ENCODE data around the gene PRLHR. TPM values are rescaled to one million over a fixed set of nuclear protein-coding genes. Genes with fewer than 3 reads are reported as not detected.

The PRLHR gene
- total RNA-seq, 4 donors from 2014 or later: 0.78 to 3.0 (median 2.0) TPM

DNA sequence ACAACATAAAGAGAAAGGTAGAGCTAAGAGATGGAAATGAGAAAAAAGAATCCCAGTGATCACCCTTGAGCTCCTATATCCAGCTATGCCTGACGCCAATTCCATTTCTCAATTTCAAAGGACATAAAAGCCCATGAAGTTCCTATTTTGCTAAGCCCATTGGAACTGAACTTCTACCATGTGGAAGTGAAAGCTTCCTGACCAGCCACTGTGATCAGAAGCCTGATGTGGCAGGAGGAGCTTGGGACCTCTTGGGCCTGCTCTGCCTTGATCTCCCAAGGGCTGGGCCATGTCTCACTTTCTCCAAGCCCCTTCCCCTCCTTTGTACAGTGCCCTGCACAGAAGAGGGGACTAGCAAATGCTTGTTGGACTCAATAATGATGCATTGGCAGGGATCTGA, 52.7 kb downstream of the PRLHR start:
- intact Hi-C loops (cut with DNase I): no loop called here

GRCh38 chr10:118542205-118542604, 53.2 kb downstream of the PRLHR start:
- Histone ChIP-seq H3K36me3 (no peaks in the 10 kb centered on the region), H3K4me1 (no peaks in the 10 kb centered on the region), H3K27ac (replicated peaks in 1 of 4) (no peak overlapping the region), H3K9me3 (no peaks in the 10 kb centered on the region), H3K27me3 (peaks cover 0 to 38% (median 0%) of the 10 kb centered on the region in 4 donors), H3K4me3 (no peak overlapping the region)
- peak; percentile 87 for DNase-seq (ENCODE audit: extremely low spot score)
- WGBS: 100% methylated on average over 1 of the region's 1 CpG
- intact Hi-C loops (cut with DNase I): no loop called here
- TF ChIP-seq POLR2A (IDR thresholded peaks at IDR 0.05; ENCODE audit: low read depth): no peak
- no peak for TF ChIP-seq EP300 (IDR thresholded peaks at IDR 0.05)
- TF ChIP-seq POLR2AphosphoS5 (IDR thresholded peaks at IDR 0.05): no peak
- no peak for TF ChIP-seq CTCF (IDR thresholded peaks at IDR 0.05)

More for the DNA sequence above, 52.7 kb downstream of the PRLHR start:
- H3K27ac ChIP-seq (replicated peaks in 1 of 4): no peak overlapping the region
- H3K4me3 ChIP-seq: no peak overlapping the region
- peaks cover 0 to 38% (median 0%) of the 10 kb centered on the region in 4 donors for H3K27me3 ChIP-seq
- H3K36me3 ChIP-seq: no peaks in the 10 kb centered on the region
- H3K4me1 ChIP-seq: no peaks in the 10 kb centered on the region
- TF ChIP-seq POLR2A (IDR thresholded peaks at IDR 0.05; ENCODE audit: low read depth) (no peak), EP300 (IDR thresholded peaks at IDR 0.05) (no peak), POLR2AphosphoS5 (IDR thresholded peaks at IDR 0.05) (no peak), CTCF (IDR thresholded peaks at IDR 0.05) (no peak)
- 77% methylated on average over 1 of the region's 1 CpG for WGBS
- H3K9me3 ChIP-seq: no peaks in the 10 kb centered on the region
- peak; percentile 87 for DNase-seq (ENCODE audit: extremely low spot score)

DNA sequence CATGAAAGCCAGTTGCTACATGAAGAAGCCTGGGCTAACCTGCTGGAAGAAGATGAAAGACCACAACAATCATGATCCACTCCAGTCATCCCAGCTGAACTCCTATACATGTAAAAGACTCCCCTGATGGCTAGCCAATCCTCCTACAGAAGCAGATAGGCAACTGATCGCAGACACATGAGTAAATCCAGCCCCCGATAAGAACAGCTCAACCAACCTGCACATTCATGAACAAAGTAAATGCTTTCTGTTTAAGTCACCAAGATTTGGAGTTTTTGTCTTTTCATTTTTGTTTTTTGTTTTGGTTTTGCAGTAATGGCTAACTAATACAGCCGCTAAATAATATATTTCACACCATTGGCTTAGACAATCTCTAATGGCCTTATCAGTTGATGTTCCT, 53.7 kb downstream of the PRLHR start:
- no peaks in the 10 kb centered on the region for H3K9me3 ChIP-seq
- TF ChIP-seq CTCF (IDR thresholded peaks at IDR 0.05): no peak
- TF ChIP-seq POLR2AphosphoS5 (IDR thresholded peaks at IDR 0.05): no peak
- TF ChIP-seq EP300 (IDR thresholded peaks at IDR 0.05): no peak
- TF ChIP-seq POLR2A (IDR thresholded peaks at IDR 0.05; ENCODE audit: low read depth): no peak
- H3K36me3 ChIP-seq: no peaks in the 10 kb centered on the region
- peak; percentile 85 for DNase-seq (ENCODE audit: extremely low spot score)
- 96% methylated on average over 3 of the region's 3 CpGs for WGBS
- no peaks in the 10 kb centered on the region for H3K4me1 ChIP-seq
- H3K4me3 ChIP-seq: no peak overlapping the region
- H3K27me3 ChIP-seq: peaks cover 0 to 38% (median 0%) of the 10 kb centered on the region in 4 donors
- intact Hi-C loops (cut with DNase I): no loop called here
- no peak overlapping the region for H3K27ac ChIP-seq (replicated peaks in 1 of 4)

Other genes starting within 250 kb of the PRLHR start
- 10 to 100 TPM; 30.8 to 44.4 (median 33.3) TPM for gene CACUL1, start 159.3 kb upstream of the PRLHR start, total RNA-seq

Data from esophagus muscularis mucosa (tissue), 4 donors.